NCI-H128 (cell line): ENCODE results near the gene PIP5KL1.

Experiments used
- DNase-seq: peaks from one replicate; lab custom pipeline; 2025; ENCODE audit not compliant: unreplicated experiment; lab: John Stamatoyannopoulos, UW

The PIP5KL1 gene

GRCh38 chr9:127934986-127935385 lies 4.4 kb upstream of the PIP5KL1 start:
- no peak for DNase-seq

GRCh38 chr9:127934248-127934647 lies 3.7 kb upstream of the PIP5KL1 start:
- DNase-seq: no peak

- DNase-seq: peak; percentile 19
Measured at GRCh38 chr9:127931092-127931881, 710 bp upstream of the PIP5KL1 start.

- DNase-seq: no peak
Measured at GRCh38 chr9:127929625-127929979, 975 bp downstream of the PIP5KL1 start.

- DNase-seq: no peak
Measured at GRCh38 chr9:127928676-127929624, 1.6 kb downstream of the PIP5KL1 start.

GRCh38 chr9:127927988-127928675 lies 2.4 kb downstream of the PIP5KL1 start:
- no peak for DNase-seq

- DNase-seq: peak; percentile 45
Measured at GRCh38 chr9:127927201-127927987, 3.2 kb downstream of the PIP5KL1 start.

GRCh38 chr9:127926906-127927200 lies 3.7 kb downstream of the PIP5KL1 start:
- no peak for DNase-seq

- DNase-seq: no peak
Measured at GRCh38 chr9:127925959-127926905, 4.3 kb downstream of the PIP5KL1 start.

- DNase-seq: no peak
Measured at GRCh38 chr9:127924736-127925444, 5.7 kb downstream of the PIP5KL1 start.

GRCh38 chr9:127923771-127924170 lies 6.8 kb downstream of the PIP5KL1 start:
- no peak for DNase-seq

- no peak for DNase-seq
Measured at GRCh38 chr9:127923046-127923445, 7.5 kb downstream of the PIP5KL1 start.

- DNase-seq: peak; percentile 28
Measured at GRCh38 chr9:127921557-127922120, 8.9 kb downstream of the PIP5KL1 start.

- no peak for DNase-seq
Measured at GRCh38 chr9:127920794-127921193, 9.8 kb downstream of the PIP5KL1 start.

GRCh38 chr9:127919253-127919815 lies 11.2 kb downstream of the PIP5KL1 start:
- DNase-seq: no peak

GRCh38 chr9:127918183-127919107 lies 12.1 kb downstream of the PIP5KL1 start:
- DNase-seq: no peak

GRCh38 chr9:127917603-127918002 lies 13.0 kb downstream of the PIP5KL1 start:
- no peak for DNase-seq
